ENCODE data around the gene ZNF714.

The ZNF714 gene

GRCh38 chr19:21115430-21115829 lies 33.4 kb downstream of the ZNF714 start:
- no peak overlapping the region for H3K4me3 ChIP-seq (ENCODE audit: low read depth, low read length)
- TF ChIP-seq CTCF (IDR thresholded peaks at IDR 0.05; ENCODE audit: low read depth, low read length): no peak

- TF ChIP-seq CTCF (IDR thresholded peaks at IDR 0.05; ENCODE audit: low read depth, low read length): no peak
- no peak overlapping the region for H3K4me3 ChIP-seq (ENCODE audit: low read depth, low read length)
Measured at GRCh38 chr19:21117041-21117907, 35.3 kb downstream of the ZNF714 start.

- no peak overlapping the region for H3K4me3 ChIP-seq (ENCODE audit: low read depth, low read length)
- TF ChIP-seq CTCF (IDR thresholded peaks at IDR 0.05; ENCODE audit: low read depth, low read length): no peak
Measured at GRCh38 chr19:21126078-21126477, 44.1 kb downstream of the ZNF714 start.

GRCh38 chr19:21127001-21127400 lies 45.0 kb downstream of the ZNF714 start:
- TF ChIP-seq CTCF (IDR thresholded peaks at IDR 0.05; ENCODE audit: low read depth, low read length): no peak
- no peak overlapping the region for H3K4me3 ChIP-seq (ENCODE audit: low read depth, low read length)

- TF ChIP-seq CTCF (IDR thresholded peaks at IDR 0.05; ENCODE audit: low read depth, low read length): no peak
- H3K4me3 ChIP-seq (ENCODE audit: low read depth, low read length): no peak overlapping the region
Measured at GRCh38 chr19:21127898-21128297, 45.9 kb downstream of the ZNF714 start.

GRCh38 chr19:21128901-21129698 lies 47.1 kb downstream of the ZNF714 start:
- TF ChIP-seq CTCF (IDR thresholded peaks at IDR 0.05; ENCODE audit: low read depth, low read length): no peak
- H3K4me3 ChIP-seq (ENCODE audit: low read depth, low read length): no peak overlapping the region
